Measurements from ENCODE around the gene RPGRIP1L.

The RPGRIP1L gene

DNA sequence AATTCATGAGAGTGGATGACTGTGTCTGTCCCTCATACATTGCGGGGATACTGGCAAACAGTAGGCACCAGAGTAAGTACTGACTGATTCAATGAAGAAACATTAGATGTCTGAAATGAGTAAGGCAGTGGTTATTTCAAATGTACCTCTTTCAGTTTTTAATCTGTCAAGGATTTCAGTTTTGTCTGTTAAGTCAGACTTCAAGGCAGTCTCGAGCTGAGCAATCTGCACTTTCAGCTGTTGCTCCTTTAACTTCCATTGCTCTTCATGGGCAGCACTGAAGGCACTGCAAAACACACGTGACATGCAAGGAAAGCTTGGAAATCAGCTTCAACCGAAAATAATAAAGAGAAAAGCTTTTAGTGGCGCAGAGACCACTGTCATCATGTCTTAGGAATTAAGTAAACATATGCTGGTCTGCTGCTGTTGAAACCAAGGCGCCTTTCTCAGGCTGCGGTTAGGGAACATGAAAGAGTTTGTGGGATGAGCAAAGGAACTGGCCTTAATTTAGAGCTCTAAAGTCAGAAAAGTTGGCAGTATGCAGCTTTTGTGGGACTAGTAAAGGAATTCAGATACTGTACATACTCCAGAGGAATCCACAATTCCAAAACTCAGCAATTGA is 38.8 kb downstream of the RPGRIP1L start:
- peak overlapping the region; percentile 64 for H3K4me3 ChIP-seq (ENCODE audit: low read depth, low read length)
- peaks cover 30% of the 10 kb centered on the region for H3K4me1 ChIP-seq (ENCODE audit: control insufficient read depth, insufficient read depth, low read length, unreplicated experiment)
- H3K27ac ChIP-seq (ENCODE audit: low read depth, low read length), result peak overlapping the region; percentile 79

GRCh38 chr16:53662072-53662471 is 41.6 kb downstream of the RPGRIP1L start:
- H3K4me3 ChIP-seq (ENCODE audit: low read depth, low read length), result no peak overlapping the region
- H3K36me3 ChIP-seq (ENCODE audit: insufficient read depth, low read length), result no peaks in the 10 kb centered on the region
- no peaks in the 10 kb centered on the region for H3K79me2 ChIP-seq (ENCODE audit: control insufficient read depth, insufficient read depth, low read length, unreplicated experiment)
- no peak overlapping the region for H3K27ac ChIP-seq (ENCODE audit: low read depth, low read length)
- H3K27me3 ChIP-seq (ENCODE audit: insufficient read depth, low read length), result no peaks in the 10 kb centered on the region
- peaks cover 21% of the 10 kb centered on the region for H3K4me1 ChIP-seq (ENCODE audit: control insufficient read depth, insufficient read depth, low read length, unreplicated experiment)
- no peak overlapping the region for H2AFZ ChIP-seq (ENCODE audit: low read length, unreplicated experiment)

More for the DNA sequence above, 38.8 kb downstream of the RPGRIP1L start:
- Histone ChIP-seq H3K36me3 (ENCODE audit: insufficient read depth, low read length) (no peaks in the 10 kb centered on the region), H3K79me2 (ENCODE audit: control insufficient read depth, insufficient read depth, low read length, unreplicated experiment) (no peaks in the 10 kb centered on the region), H2AFZ (ENCODE audit: low read length, unreplicated experiment) (peak overlapping the region; percentile 34), H3K27me3 (ENCODE audit: insufficient read depth, low read length) (no peaks in the 10 kb centered on the region)

GRCh38 chr16:53654946-53655345 is 48.7 kb downstream of the RPGRIP1L start:
- no peak overlapping the region for H3K27ac ChIP-seq (ENCODE audit: low read depth, low read length)
- no peaks in the 10 kb centered on the region for H3K4me1 ChIP-seq (ENCODE audit: control insufficient read depth, insufficient read depth, low read length, unreplicated experiment)

DNA sequence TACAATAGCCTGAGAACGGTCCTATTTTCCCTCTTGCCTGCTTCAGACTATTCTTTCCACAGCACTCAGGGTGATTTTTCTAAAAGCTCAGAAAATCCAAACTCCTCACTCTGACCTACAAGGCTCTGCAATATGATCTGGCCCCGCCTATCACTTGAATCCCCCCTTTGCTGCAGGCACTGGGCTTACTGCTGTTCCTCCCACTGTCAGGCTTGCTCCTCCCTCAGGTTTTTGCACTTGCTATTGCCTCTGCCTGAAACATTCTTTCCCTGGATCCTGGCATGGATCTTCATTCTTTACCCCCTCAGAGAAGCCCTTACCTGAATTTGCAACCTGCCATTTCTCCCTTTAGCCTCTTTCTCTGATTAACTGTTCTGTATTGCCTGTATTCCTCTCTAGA is 52.3 kb downstream of the RPGRIP1L start:
- no peaks in the 10 kb centered on the region for H3K79me2 ChIP-seq (ENCODE audit: control insufficient read depth, insufficient read depth, low read length, unreplicated experiment)
- H3K4me1 ChIP-seq (ENCODE audit: control insufficient read depth, insufficient read depth, low read length, unreplicated experiment), result no peaks in the 10 kb centered on the region
- no peaks in the 10 kb centered on the region for H3K27me3 ChIP-seq (ENCODE audit: insufficient read depth, low read length)
- H3K36me3 ChIP-seq (ENCODE audit: insufficient read depth, low read length), result peaks cover 8% of the 10 kb centered on the region
- H3K4me3 ChIP-seq (ENCODE audit: low read depth, low read length), result no peak overlapping the region
- no peak overlapping the region for H3K27ac ChIP-seq (ENCODE audit: low read depth, low read length)
- no peak overlapping the region for H2AFZ ChIP-seq (ENCODE audit: low read length, unreplicated experiment)

More at GRCh38 chr16:53654946-53655345, 48.7 kb downstream of the RPGRIP1L start:
- Histone ChIP-seq H3K4me3 (ENCODE audit: low read depth, low read length) (no peak overlapping the region), H3K27me3 (ENCODE audit: insufficient read depth, low read length) (no peaks in the 10 kb centered on the region), H3K79me2 (ENCODE audit: control insufficient read depth, insufficient read depth, low read length, unreplicated experiment) (no peaks in the 10 kb centered on the region), H2AFZ (ENCODE audit: low read length, unreplicated experiment) (no peak overlapping the region), H3K36me3 (ENCODE audit: insufficient read depth, low read length) (no peaks in the 10 kb centered on the region; the same call in 1 of the 2 replicates)

DNA sequence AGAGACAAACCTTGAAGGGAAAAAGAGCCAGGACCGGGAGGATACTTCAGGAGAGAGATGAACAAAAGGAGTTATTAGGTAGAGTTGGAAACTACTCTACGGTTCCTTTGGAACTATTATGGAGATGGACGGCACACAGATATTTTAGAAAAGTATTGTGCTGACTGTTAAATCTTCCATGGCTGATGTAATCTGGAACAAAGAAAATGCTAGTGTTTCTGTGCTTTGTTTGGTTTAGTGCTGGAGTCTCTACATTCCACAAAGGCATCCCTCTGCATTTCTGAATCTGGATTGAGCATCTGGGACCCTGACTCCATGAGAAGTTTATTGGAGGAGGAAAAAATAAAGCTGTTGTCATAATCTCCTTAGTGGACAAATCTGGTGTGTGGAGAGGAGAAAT is 57.2 kb downstream of the RPGRIP1L start:
- Histone ChIP-seq H3K27ac (ENCODE audit: low read depth, low read length) (no peak overlapping the region), H3K79me2 (ENCODE audit: control insufficient read depth, insufficient read depth, low read length, unreplicated experiment) (no peaks in the 10 kb centered on the region), H3K36me3 (ENCODE audit: insufficient read depth, low read length) (peaks cover 27% of the 10 kb centered on the region), H3K4me1 (ENCODE audit: control insufficient read depth, insufficient read depth, low read length, unreplicated experiment) (no peaks in the 10 kb centered on the region), H2AFZ (ENCODE audit: low read length, unreplicated experiment) (no peak overlapping the region), H3K27me3 (ENCODE audit: insufficient read depth, low read length) (no peaks in the 10 kb centered on the region), H3K4me3 (ENCODE audit: low read depth, low read length) (no peak overlapping the region)

- H2AFZ ChIP-seq (ENCODE audit: low read length, unreplicated experiment), result no peak overlapping the region
- H3K27me3 ChIP-seq (ENCODE audit: insufficient read depth, low read length), result no peaks in the 10 kb centered on the region
- H3K36me3 ChIP-seq (ENCODE audit: insufficient read depth, low read length), result peaks cover 27% of the 10 kb centered on the region
- no peaks in the 10 kb centered on the region for H3K79me2 ChIP-seq (ENCODE audit: control insufficient read depth, insufficient read depth, low read length, unreplicated experiment)
- H3K4me1 ChIP-seq (ENCODE audit: control insufficient read depth, insufficient read depth, low read length, unreplicated experiment), result no peaks in the 10 kb centered on the region
- no peak overlapping the region for H3K4me3 ChIP-seq (ENCODE audit: low read depth, low read length)
- no peak overlapping the region for H3K27ac ChIP-seq (ENCODE audit: low read depth, low read length)
Observed at GRCh38 chr16:53643474-53643873, 60.2 kb downstream of the RPGRIP1L start.

DNA sequence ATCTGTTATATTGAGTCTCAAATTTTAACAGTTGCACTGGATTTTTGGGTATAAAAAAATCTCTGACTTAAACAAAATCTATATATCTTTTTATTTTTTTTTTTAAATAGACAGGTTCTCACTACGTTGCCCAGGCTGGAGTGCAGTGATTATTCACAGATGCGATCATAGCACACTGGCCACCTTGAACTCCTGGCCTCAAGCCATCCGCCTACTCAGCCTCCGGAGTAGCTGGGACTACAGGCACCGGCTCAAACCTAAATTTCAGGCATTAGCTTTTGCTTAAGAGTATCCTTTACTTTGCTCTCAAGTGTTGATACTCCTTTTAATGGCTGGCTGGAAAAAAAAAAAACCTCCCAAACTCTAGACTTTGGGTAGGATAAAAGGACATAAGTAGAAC is 61.6 kb downstream of the RPGRIP1L start:
- no peaks in the 10 kb centered on the region for H3K79me2 ChIP-seq (ENCODE audit: control insufficient read depth, insufficient read depth, low read length, unreplicated experiment)
- H3K27me3 ChIP-seq (ENCODE audit: insufficient read depth, low read length), result no peaks in the 10 kb centered on the region
- H3K36me3 ChIP-seq (ENCODE audit: insufficient read depth, low read length), result peaks cover 28% of the 10 kb centered on the region
- no peaks in the 10 kb centered on the region for H3K4me1 ChIP-seq (ENCODE audit: control insufficient read depth, insufficient read depth, low read length, unreplicated experiment)
- H2AFZ ChIP-seq (ENCODE audit: low read length, unreplicated experiment), result no peak overlapping the region
- no peak overlapping the region for H3K4me3 ChIP-seq (ENCODE audit: low read depth, low read length)
- no peak overlapping the region for H3K27ac ChIP-seq (ENCODE audit: low read depth, low read length)

DNA sequence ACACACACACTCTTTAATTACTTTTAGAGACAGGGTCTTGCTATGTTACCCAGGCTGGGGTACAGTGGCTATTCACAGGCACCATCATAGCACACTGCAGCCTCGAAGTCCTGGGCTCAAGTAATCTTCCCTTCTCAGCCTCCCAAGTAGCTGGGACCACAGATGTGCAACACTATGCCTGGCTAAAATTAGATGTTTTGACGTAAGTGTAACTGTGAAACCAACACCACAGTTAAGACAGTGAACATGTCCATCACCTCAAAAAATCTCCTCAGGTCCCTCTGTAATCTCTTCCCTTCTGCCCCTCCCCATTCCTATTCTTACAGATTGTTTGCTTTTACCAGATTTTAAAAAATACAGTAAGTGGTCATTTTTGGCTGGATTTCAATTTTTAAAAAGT is 66.7 kb downstream of the RPGRIP1L start:
- Histone ChIP-seq H3K27me3 (ENCODE audit: insufficient read depth, low read length) (no peaks in the 10 kb centered on the region), H3K36me3 (ENCODE audit: insufficient read depth, low read length) (peaks cover 8% of the 10 kb centered on the region), H3K4me1 (ENCODE audit: control insufficient read depth, insufficient read depth, low read length, unreplicated experiment) (no peaks in the 10 kb centered on the region), H3K27ac (ENCODE audit: low read depth, low read length) (no peak overlapping the region), H3K79me2 (ENCODE audit: control insufficient read depth, insufficient read depth, low read length, unreplicated experiment) (no peaks in the 10 kb centered on the region), H2AFZ (ENCODE audit: low read length, unreplicated experiment) (no peak overlapping the region), H3K4me3 (ENCODE audit: low read depth, low read length) (no peak overlapping the region)

- H2AFZ ChIP-seq (ENCODE audit: low read length, unreplicated experiment), result no peak overlapping the region
- no peaks in the 10 kb centered on the region for H3K4me1 ChIP-seq (ENCODE audit: control insufficient read depth, insufficient read depth, low read length, unreplicated experiment)
- H3K27ac ChIP-seq (ENCODE audit: low read depth, low read length), result no peak overlapping the region
- H3K4me3 ChIP-seq (ENCODE audit: low read depth, low read length), result no peak overlapping the region
- no peaks in the 10 kb centered on the region for H3K79me2 ChIP-seq (ENCODE audit: control insufficient read depth, insufficient read depth, low read length, unreplicated experiment)
- peaks cover 6% of the 10 kb centered on the region for H3K36me3 ChIP-seq (ENCODE audit: insufficient read depth, low read length)
- H3K27me3 ChIP-seq (ENCODE audit: insufficient read depth, low read length), result no peaks in the 10 kb centered on the region
Observed at GRCh38 chr16:53632526-53632925, 71.1 kb downstream of the RPGRIP1L start.

- Histone ChIP-seq H3K4me1 (ENCODE audit: control insufficient read depth, insufficient read depth, low read length, unreplicated experiment) (no peaks in the 10 kb centered on the region), H2AFZ (ENCODE audit: low read length, unreplicated experiment) (no peak overlapping the region), H3K4me3 (ENCODE audit: low read depth, low read length) (no peak overlapping the region), H3K27me3 (ENCODE audit: insufficient read depth, low read length) (no peaks in the 10 kb centered on the region), H3K79me2 (ENCODE audit: control insufficient read depth, insufficient read depth, low read length, unreplicated experiment) (no peaks in the 10 kb centered on the region), H3K36me3 (ENCODE audit: insufficient read depth, low read length) (peaks cover 3% of the 10 kb centered on the region; the same call in 1 of the 2 replicates), H3K27ac (ENCODE audit: low read depth, low read length) (no peak overlapping the region)
Observed at GRCh38 chr16:53631236-53632025, 72.2 kb downstream of the RPGRIP1L start.
